ENCODE results near the gene RABEPK. TPM values are rescaled to one million over a fixed set of nuclear protein-coding genes. Genes with fewer than 3 reads are reported as not detected.
A peak's percentile ranks its signal among the peaks of the same experiment; 100 is the strongest.
"Not testable (repeated sequence)": the region's sequence is repeated elsewhere in the genome, so short reads cannot be mapped to it uniquely, and the experiment has no call there.

RABEPK gene
- total and polyA plus RNA-seq, 2 experiments from 2014 or later = 20.4 to 30.1 TPM

- WGBS (ENCODE audit: low lambda C conversion rate, missing lambda C conversion rate) = 68% methylated on average over 3 of the region's 3 CpGs
- Histone ChIP-seq H3K27me3 (no peaks in the 10 kb centered on the region), H3K9me3 (ENCODE audit: low read depth) (no peaks in the 10 kb centered on the region), H3K9me2 (replicated peaks; ENCODE audit: insufficient read depth) (no peaks in the 10 kb centered on the region), H3K4me1 (ENCODE audit: insufficient read depth) (no peaks in the 10 kb centered on the region), H4K20me1 (ENCODE audit: insufficient read depth, poor library complexity, severe bottlenecking) (peaks cover 59% of the 10 kb centered on the region), H2AFZ (no peak overlapping the region), H3K27ac (no peak overlapping the region), H3K36me3 (replicated peaks; ENCODE audit: insufficient read depth, low read depth) (no peaks in the 10 kb centered on the region), H3K4me2 (peak overlapping the region; percentile 57), H3K79me2 (peaks cover 98% of the 10 kb centered on the region), H3K4me3 (no peak overlapping the region)
- no peak for DNase-seq (ENCODE audit: low spot score)
- TF ChIP-seq EZH2 (IDR thresholded peaks at IDR 0.05; ENCODE audit: borderline replicate concordance) = no peak
- TF ChIP-seq CTCF (IDR thresholded peaks at IDR 0.05; ENCODE audit: poor library complexity) = no peak
- no peak for TF ChIP-seq EZH2phosphoT487 (IDR thresholded peaks at IDR 0.05; ENCODE audit: low read depth, severe bottlenecking, unreplicated experiment)
These were observed 23.7 kb upstream of the RABEPK start for GRCh38 chr9:125176636-125177035.

GRCh38 chr9:125177888-125178287 is 22.5 kb upstream of the RABEPK start:
- Histone ChIP-seq H4K20me1 (ENCODE audit: insufficient read depth, poor library complexity, severe bottlenecking) (peaks cover 61% of the 10 kb centered on the region), H3K4me3 (no peak overlapping the region), H3K27ac (no peak overlapping the region), H3K36me3 (replicated peaks; ENCODE audit: insufficient read depth, low read depth) (no peaks in the 10 kb centered on the region), H3K9me3 (ENCODE audit: low read depth) (no peaks in the 10 kb centered on the region), H2AFZ (no peak overlapping the region), H3K4me2 (no peak overlapping the region), H3K9me2 (replicated peaks; ENCODE audit: insufficient read depth) (no peaks in the 10 kb centered on the region), H3K79me2 (peaks cover 98% of the 10 kb centered on the region), H3K27me3 (no peaks in the 10 kb centered on the region), H3K4me1 (ENCODE audit: insufficient read depth) (no peaks in the 10 kb centered on the region)
- no peak for DNase-seq (ENCODE audit: low spot score)
- no peak for TF ChIP-seq CTCF (IDR thresholded peaks at IDR 0.05; ENCODE audit: poor library complexity)
- TF ChIP-seq EZH2 (IDR thresholded peaks at IDR 0.05; ENCODE audit: borderline replicate concordance) = no peak
- no peak for TF ChIP-seq EZH2phosphoT487 (IDR thresholded peaks at IDR 0.05; ENCODE audit: low read depth, severe bottlenecking, unreplicated experiment)
- whole genome bisulfite sequencing (ENCODE audit: low lambda C conversion rate, missing lambda C conversion rate) = 76% methylated on average over 1 of the region's 1 CpG

GRCh38 chr9:125179776-125180175 is 20.6 kb upstream of the RABEPK start:
- H3K36me3 ChIP-seq (replicated peaks; ENCODE audit: insufficient read depth, low read depth); DNase-seq (ENCODE audit: low spot score); H3K9me3 ChIP-seq (ENCODE audit: low read depth); H3K9me2 ChIP-seq (replicated peaks; ENCODE audit: insufficient read depth); H3K27me3 ChIP-seq; H3K4me2 ChIP-seq; H3K27ac ChIP-seq; H2AFZ ChIP-seq; H3K4me1 ChIP-seq (ENCODE audit: insufficient read depth); H3K4me3 ChIP-seq: not testable (repeated sequence)
- 100% methylated on average over 4 of the region's 4 CpGs for WGBS (ENCODE audit: low lambda C conversion rate, missing lambda C conversion rate)
- H3K79me2 ChIP-seq = peaks cover 98% of the 10 kb centered on the region
- peaks cover 67% of the 10 kb centered on the region for H4K20me1 ChIP-seq (ENCODE audit: insufficient read depth, poor library complexity, severe bottlenecking)

- H3K9me3 ChIP-seq (ENCODE audit: low read depth) = no peaks in the 10 kb centered on the region
- no peak overlapping the region for H3K4me3 ChIP-seq
- H3K27ac ChIP-seq = no peak overlapping the region
- 94% methylated on average over 9 of the region's 9 CpGs for WGBS (ENCODE audit: low lambda C conversion rate, missing lambda C conversion rate)
- H3K4me2 ChIP-seq = no peak overlapping the region
- H3K27me3 ChIP-seq = no peaks in the 10 kb centered on the region
- no peak overlapping the region for H2AFZ ChIP-seq
- peaks cover 100% of the 10 kb centered on the region for H3K79me2 ChIP-seq
- H3K36me3 ChIP-seq (replicated peaks; ENCODE audit: insufficient read depth, low read depth) = no peaks in the 10 kb centered on the region
- no peak for DNase-seq (ENCODE audit: low spot score)
- H3K4me1 ChIP-seq (ENCODE audit: insufficient read depth) = peaks cover 7% of the 10 kb centered on the region
- no peak for TF ChIP-seq CTCF (IDR thresholded peaks at IDR 0.05; ENCODE audit: poor library complexity)
- no peaks in the 10 kb centered on the region for H3K9me2 ChIP-seq (replicated peaks; ENCODE audit: insufficient read depth)
- peaks cover 76% of the 10 kb centered on the region for H4K20me1 ChIP-seq (ENCODE audit: insufficient read depth, poor library complexity, severe bottlenecking)
These were observed 19.5 kb upstream of the RABEPK start for GRCh38 chr9:125180876-125181275.

- not testable (repeated sequence) for H3K4me1 ChIP-seq (ENCODE audit: insufficient read depth); H3K4me2 ChIP-seq; H2AFZ ChIP-seq; H3K27ac ChIP-seq; DNase-seq (ENCODE audit: low spot score); H3K27me3 ChIP-seq; H3K4me3 ChIP-seq; H3K9me2 ChIP-seq (replicated peaks; ENCODE audit: insufficient read depth); H3K9me3 ChIP-seq (ENCODE audit: low read depth); H3K36me3 ChIP-seq (replicated peaks; ENCODE audit: insufficient read depth, low read depth)
- Histone ChIP-seq H4K20me1 (ENCODE audit: insufficient read depth, poor library complexity, severe bottlenecking) (peaks cover 77% of the 10 kb centered on the region), H3K79me2 (peaks cover 100% of the 10 kb centered on the region)
- 100% methylated on average over 4 of the region's 4 CpGs for WGBS (ENCODE audit: low lambda C conversion rate, missing lambda C conversion rate)
These were observed 18.6 kb upstream of the RABEPK start for GRCh38 chr9:125181756-125182155.

All from hepatocyte (in vitro differentiated cells).